Prostate gland (tissue), 2 donors: ENCODE data around the gene SIGLEC1. TPM values are rescaled to one million over a fixed set of nuclear protein-coding genes. Genes with fewer than 3 reads are reported as not detected.

Experiments used
- DNase-seq: peaks from one replicate; pipeline ENCODE4 v3.0.0-alpha.2; 2019; ENCODE audit warnings: low spot score
- H3K27ac ChIP-seq, 2 donors: fragments of 200-600 bp; sonication (generic); 2 replicates each; pipeline ENCODE4 v1.5.1; 2017 to 2019
- H3K27me3 ChIP-seq: fragments of 200-600 bp; sonication (generic); replicated peaks from 2 replicates; pipeline ENCODE4 v1.5.1; 2019; ENCODE audit not compliant: insufficient read depth
- H3K36me3 ChIP-seq, 2 donors: fragments of 200-600 bp; sonication (generic); 1 replicate in 1 of 2; 2 replicates in 1 of 2; pipeline versions ENCODE4 v1.5.1 to v1.8.1; 2017 to 2019
- H3K4me1 ChIP-seq: fragments of 200-600 bp; sonication (generic); replicated peaks from 2 replicates; pipeline ENCODE4 v1.5.1; 2019
- H3K4me3 ChIP-seq, 2 donors: fragments of 200-600 bp; sonication (generic); 2 replicates each; pipeline ENCODE4 v1.5.1; 2017 to 2019
- H3K9me3 ChIP-seq: fragments of 200-600 bp; sonication (generic); 2 replicates; pipeline ENCODE4 v1.5.1; 2017
- CTCF ChIP-seq, 4 experiments: fragments of 200-600 bp in 2 of 4; fragments of 450-650 bp in 2 of 4; sonication (generic) in 2 of 4; IDR thresholded peaks; 1 replicate in 3 of 4; 2 replicates in 1 of 4; pipeline ENCODE4 v1.5.1; 2016 to 2019; ENCODE audit warnings: antibody characterized with exemption in 4 of 4, mild to moderate bottlenecking in 2 of 4, moderate library complexity in 2 of 4
- POLR2A ChIP-seq: fragments of 450-650 bp; IDR thresholded peaks from one replicate; pipeline ENCODE4 v1.6.1; 2016; ENCODE audit warnings: antibody characterized with exemption, mild to moderate bottlenecking
- POLR2AphosphoS5 ChIP-seq: sonication (generic); formaldehyde crosslinking; IDR thresholded peaks from one replicate; pipeline ENCODE4 v1.6.1; 2017; ENCODE audit warnings: antibody characterized with exemption
- WGBS: methylation state at CpG from one replicate; pipeline ENCODE4 v1.1.5; 2018; 5-methylcytosine and 5-hydroxymethylcytosine counted together
- intact Hi-C: fragments of 100-400 bp; cut with DNase I; formaldehyde crosslinking; loops from one replicate; pipeline ENCODE4 v1.14.2; 2022
- total RNA-seq, 2 donors: library from RNA; depleted of rRNA; stranded (reverse); fragments of >200 nt; gene quantifications; one replicate each; pipeline ENCODE4 v1.1.0, GENCODE V29; 2016

Gene SIGLEC1
- total RNA-seq, 2 donors from 2014 or later: 0.32 to 5.3 TPM

- Histone ChIP-seq H3K9me3 (no peaks in the 10 kb centered on the region), H3K36me3 (no peaks in the 10 kb centered on the region), H3K27me3 (no peaks in the 10 kb centered on the region), H3K4me3 (no peak overlapping the region), H3K4me1 (peaks cover 5% of the 10 kb centered on the region), H3K27ac (peak overlapping the region; percentile 27 to 34)
- intact Hi-C loops: no loop called here
- peak; percentile 80 for DNase-seq
- WGBS: 12% methylated on average over 9 of the region's 9 CpGs
- TF ChIP-seq POLR2AphosphoS5 (peak; percentile 93), CTCF (IDR thresholded peaks at IDR 0.05) (no peak), POLR2A (no peak)
These were observed 25.5 kb downstream of the SIGLEC1 start for GRCh38 chr20:3686867-3687321.

GRCh38 chr20:3686421-3686820 lies 26.0 kb downstream of the SIGLEC1 start:
- intact Hi-C loops: no loop called here
- Histone ChIP-seq H3K27ac (peak overlapping the region in 1 of 2 donors; percentile 34), H3K36me3 (no peaks in the 10 kb centered on the region), H3K4me1 (peaks cover 5% of the 10 kb centered on the region), H3K27me3 (no peaks in the 10 kb centered on the region), H3K4me3 (no peak overlapping the region), H3K9me3 (no peaks in the 10 kb centered on the region)
- TF ChIP-seq CTCF (IDR thresholded peaks at IDR 0.05): no peak
- WGBS: 37% methylated on average over 7 of the region's 7 CpGs
- DNase-seq: no peak

DNA sequence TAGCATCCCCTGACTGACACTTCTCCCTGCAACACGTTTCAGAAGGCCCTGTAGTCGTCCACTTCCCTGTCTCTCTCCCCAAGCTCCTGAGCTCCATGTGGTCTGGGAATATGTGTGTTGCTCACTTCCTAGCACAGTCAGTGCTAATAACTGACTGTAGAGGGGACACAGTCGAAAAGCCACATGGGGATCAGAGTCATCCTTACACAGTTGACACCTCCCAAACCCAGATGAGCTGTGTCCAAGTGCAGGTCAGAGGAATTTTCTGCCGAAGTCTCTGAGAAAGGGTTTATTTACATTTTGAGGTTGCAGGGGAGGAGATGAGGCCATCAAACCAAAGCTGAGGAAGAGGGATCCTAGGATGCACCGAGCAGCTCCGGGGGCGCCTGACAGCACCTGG lies 27.1 kb downstream of the SIGLEC1 start:
- no peak for TF ChIP-seq POLR2AphosphoS5
- TF ChIP-seq POLR2A: no peak
- no peak for TF ChIP-seq CTCF (IDR thresholded peaks at IDR 0.05)
- Histone ChIP-seq H3K9me3 (no peaks in the 10 kb centered on the region), H3K27ac (no peak overlapping the region), H3K36me3 (no peaks in the 10 kb centered on the region), H3K4me3 (no peak overlapping the region), H3K27me3 (no peaks in the 10 kb centered on the region), H3K4me1 (peaks cover 5% of the 10 kb centered on the region)
- 63% methylated on average over 7 of the region's 7 CpGs for WGBS
- DNase-seq: no peak
- intact Hi-C loops: no loop called here

GRCh38 chr20:3681931-3682781 lies 30.2 kb downstream of the SIGLEC1 start, which contains the start of gene ADAM33:
Gene ADAM33, minus strand, starts transcription at chr20:3682010. Its CDS starts 6 bp downstream, at chr20:3682004.
- Histone ChIP-seq H3K27ac (peak within 1 kb of the TSS; percentile 69 to 76), H3K27me3 (peaks cover 3% of the 10 kb centered on the region), H3K4me3 (peak within 1 kb of the TSS; percentile 34), H3K4me1 (peaks cover 5% of the 10 kb centered on the region), H3K9me3 (no peaks in the 10 kb centered on the region), H3K36me3 (no peaks in the 10 kb centered on the region)
- intact Hi-C loops: no loop called here
- no peak for DNase-seq
- WGBS: 11% methylated on average over 53 of the region's 65 CpGs
- no peak for TF ChIP-seq POLR2A
- TF ChIP-seq POLR2AphosphoS5: no peak

- peaks cover 3% of the 10 kb centered on the region for H3K27me3 ChIP-seq
- no peaks in the 10 kb centered on the region for H3K36me3 ChIP-seq
- peaks cover under 1% of the 10 kb centered on the region for H3K4me1 ChIP-seq
- TF ChIP-seq CTCF (IDR thresholded peaks at IDR 0.05) (no peak), POLR2AphosphoS5 (no peak), POLR2A (no peak)
- no peak for DNase-seq
- intact Hi-C loops: no loop called here
- 18% methylated on average over 21 of the region's 32 CpGs for WGBS
- peak overlapping the region; percentile 34 for H3K4me3 ChIP-seq
- no peaks in the 10 kb centered on the region for H3K9me3 ChIP-seq
- H3K27ac ChIP-seq: peak overlapping the region; percentile 69 to 76
These were observed 31.0 kb downstream of the SIGLEC1 start for GRCh38 chr20:3681352-3681930.
